Measurements from ENCODE around the gene G6PC1.
"Not testable (repeated sequence)": the region's sequence is repeated elsewhere in the genome, so short reads cannot be mapped to it uniquely, and the experiment has no call there.

The G6PC1 gene

DNA sequence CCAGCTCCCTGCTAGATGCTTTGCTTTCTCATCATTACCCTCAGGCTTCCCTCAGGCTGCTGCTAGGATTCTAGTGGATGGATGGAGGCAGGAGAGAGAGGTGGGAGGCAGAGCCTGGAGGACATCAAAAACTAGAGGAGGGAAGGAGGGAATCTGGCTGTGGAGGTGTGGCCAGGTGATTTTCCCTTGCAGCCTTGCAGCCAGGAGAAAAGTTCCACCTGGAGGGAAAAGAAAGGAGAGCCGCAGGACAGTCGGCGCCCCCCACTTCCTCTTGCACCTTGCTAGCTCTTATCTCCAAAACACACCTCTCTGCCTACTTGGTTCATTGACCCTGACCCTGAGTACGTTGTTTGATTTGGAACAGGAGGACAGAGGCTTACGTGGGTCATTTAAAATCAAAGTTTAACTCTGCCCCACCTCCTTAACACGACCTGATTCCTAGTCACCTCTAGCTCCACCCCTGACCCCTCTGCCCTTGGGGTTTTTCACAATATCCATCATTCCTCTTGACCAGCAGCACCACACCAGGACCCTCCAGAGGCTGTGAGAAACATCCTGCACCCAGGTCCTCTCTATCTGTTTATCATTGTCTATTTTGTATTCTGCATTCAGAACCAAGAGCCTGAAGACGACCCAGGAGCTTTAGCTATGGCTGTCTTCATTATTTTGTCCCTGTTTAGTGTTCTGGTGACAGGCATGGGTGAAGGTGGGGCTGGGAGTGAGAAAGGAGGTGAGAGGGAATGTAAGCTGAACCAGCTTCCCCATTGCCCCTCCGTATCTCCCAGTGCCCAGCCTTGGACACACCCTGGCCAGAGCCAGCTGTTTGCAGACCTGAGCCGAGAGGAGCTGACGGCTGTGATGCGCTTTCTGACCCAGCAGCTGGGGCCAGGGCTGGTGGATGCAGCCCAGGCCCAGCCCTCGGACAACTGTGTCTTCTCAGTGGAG, 33.7 kb upstream of the G6PC1 start:
- Mint-ChIP-seq H3K4me3 (no peak overlapping the region), H3K36me3 (ENCODE audit: low read depth) (no peaks in the 10 kb centered on the region), H3K27me3 (peaks cover 32% of the 10 kb centered on the region), H3K4me1 (ENCODE audit: low read depth) (no peaks in the 10 kb centered on the region), H3K9me3 (no peaks in the 10 kb centered on the region), H3K27ac (no peak overlapping the region)
- no peak for DNase-seq

DNA sequence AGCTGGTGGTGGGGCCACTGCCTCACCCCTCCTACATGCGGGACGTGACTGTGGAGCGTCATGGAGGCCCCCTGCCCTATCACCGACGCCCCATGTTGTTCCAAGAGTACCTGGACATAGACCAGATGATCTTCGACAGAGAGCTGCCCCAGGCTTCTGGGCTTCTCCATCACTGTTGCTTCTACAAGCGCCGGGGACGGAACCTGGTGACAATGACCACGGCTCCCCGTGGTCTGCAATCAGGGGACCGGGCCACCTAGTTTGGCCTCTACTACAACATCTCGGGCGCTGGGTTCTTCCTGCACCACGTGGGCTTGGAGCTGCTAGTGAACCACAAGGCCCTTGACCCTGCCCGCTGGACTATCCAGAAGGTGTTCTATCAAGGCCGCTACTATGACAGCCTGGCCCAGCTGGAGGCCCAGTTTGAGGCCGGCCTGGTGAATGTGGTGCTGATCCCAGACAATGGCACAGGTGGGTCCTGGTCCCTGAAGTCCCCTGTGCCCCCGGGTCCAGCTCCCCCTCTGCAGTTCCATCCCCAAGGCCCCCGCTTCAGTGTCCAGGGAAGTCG, 32.8 kb upstream of the G6PC1 start:
- H3K27me3 Mint-ChIP-seq: peaks cover 35% of the 10 kb centered on the region
- H3K4me3 Mint-ChIP-seq; H3K4me1 Mint-ChIP-seq (ENCODE audit: low read depth); DNase-seq; H3K9me3 Mint-ChIP-seq; H3K27ac Mint-ChIP-seq; H3K36me3 Mint-ChIP-seq (ENCODE audit: low read depth): not testable (repeated sequence)

DNA sequence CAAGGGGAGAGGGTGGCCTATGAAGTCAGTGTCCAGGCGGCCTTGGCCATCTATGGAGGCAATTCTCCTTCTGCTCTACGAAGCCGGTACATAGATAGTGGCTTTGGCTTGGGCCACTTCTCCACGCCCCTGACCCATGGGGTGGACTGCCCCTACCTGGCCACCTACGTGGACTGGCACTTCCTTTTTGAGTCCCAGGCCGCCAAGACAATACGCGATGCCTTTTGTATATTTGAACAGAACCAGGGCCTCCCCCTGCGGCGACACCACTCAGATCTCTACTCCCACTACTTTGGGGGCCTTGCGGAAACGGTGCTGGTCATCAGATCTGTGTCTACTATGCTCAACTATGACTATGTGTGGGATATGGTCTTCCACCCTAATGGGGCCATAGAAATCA, 32.3 kb upstream of the G6PC1 start:
- DNase-seq: no peak
- no peaks in the 10 kb centered on the region for H3K36me3 Mint-ChIP-seq (ENCODE audit: low read depth)
- H3K4me1 Mint-ChIP-seq (ENCODE audit: low read depth): no peaks in the 10 kb centered on the region
- peaks cover 40% of the 10 kb centered on the region for H3K27me3 Mint-ChIP-seq
- H3K27ac Mint-ChIP-seq: no peak overlapping the region
- H3K4me3 Mint-ChIP-seq: no peak overlapping the region
- H3K9me3 Mint-ChIP-seq: no peaks in the 10 kb centered on the region

DNA sequence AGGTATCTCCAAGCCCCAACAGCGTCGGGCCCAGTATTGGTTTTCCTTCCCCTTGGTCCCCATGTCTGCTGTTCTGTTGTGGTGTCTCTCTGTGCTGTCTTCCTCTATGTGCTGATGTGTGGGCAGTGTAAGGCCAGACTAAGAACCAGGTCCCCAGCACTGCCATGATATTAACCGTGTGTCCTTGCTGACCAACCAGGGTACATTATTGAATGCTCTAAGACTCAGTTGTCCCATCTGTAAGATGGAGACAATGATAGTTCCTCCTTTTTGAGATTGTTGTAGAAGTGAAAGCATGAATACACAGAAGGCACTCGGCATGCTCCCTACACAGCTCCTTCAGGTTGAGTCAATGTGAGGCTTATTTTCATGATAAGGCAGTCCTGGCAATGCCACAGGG, 29.0 kb upstream of the G6PC1 start:
- H3K4me3 Mint-ChIP-seq: no peak overlapping the region
- no peak for DNase-seq
- peaks cover 38% of the 10 kb centered on the region for H3K27me3 Mint-ChIP-seq
- H3K36me3 Mint-ChIP-seq (ENCODE audit: low read depth): no peaks in the 10 kb centered on the region
- H3K9me3 Mint-ChIP-seq: no peaks in the 10 kb centered on the region
- no peak overlapping the region for H3K27ac Mint-ChIP-seq
- H3K4me1 Mint-ChIP-seq (ENCODE audit: low read depth): no peaks in the 10 kb centered on the region

DNA sequence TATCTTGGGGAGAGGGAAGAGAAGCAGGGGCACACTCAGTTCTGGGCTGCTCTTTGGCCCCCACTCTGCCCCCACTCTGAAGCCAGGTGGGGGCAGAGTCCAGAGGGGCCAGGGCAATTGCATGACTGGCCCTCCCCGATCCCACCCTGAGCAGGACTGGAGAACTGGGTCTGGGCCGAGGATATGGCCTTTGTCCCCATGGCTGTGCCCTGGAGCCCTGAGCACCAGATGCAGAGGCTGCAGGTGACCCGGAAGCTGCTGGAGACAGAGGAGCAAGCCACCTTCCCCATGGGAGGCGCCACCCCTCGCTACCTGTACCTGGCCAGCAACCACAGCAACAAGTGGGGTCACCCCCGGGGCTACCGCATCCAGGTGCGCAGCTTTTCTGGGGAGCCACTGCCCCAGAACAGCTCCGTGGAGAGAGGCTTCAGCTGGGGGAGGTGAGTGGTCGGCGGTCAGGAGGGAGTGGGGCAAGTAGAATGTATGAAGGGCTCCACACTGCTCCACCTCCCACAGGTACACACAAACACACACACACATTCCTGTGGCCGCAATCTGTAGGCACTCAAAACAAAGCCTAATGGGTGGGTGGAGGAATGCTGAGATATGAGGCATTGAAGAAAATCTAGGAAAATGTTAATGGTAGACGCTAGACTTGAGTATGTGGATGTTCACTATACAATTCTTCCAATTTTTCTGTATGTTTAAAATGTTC, 28.2 kb upstream of the G6PC1 start:
- peaks cover 37% of the 10 kb centered on the region for H3K27me3 Mint-ChIP-seq
- no peaks in the 10 kb centered on the region for H3K9me3 Mint-ChIP-seq
- H3K27ac Mint-ChIP-seq: no peak overlapping the region
- no peaks in the 10 kb centered on the region for H3K36me3 Mint-ChIP-seq (ENCODE audit: low read depth)
- H3K4me3 Mint-ChIP-seq: no peak overlapping the region
- no peak for DNase-seq
- no peaks in the 10 kb centered on the region for H3K4me1 Mint-ChIP-seq (ENCODE audit: low read depth)

DNA sequence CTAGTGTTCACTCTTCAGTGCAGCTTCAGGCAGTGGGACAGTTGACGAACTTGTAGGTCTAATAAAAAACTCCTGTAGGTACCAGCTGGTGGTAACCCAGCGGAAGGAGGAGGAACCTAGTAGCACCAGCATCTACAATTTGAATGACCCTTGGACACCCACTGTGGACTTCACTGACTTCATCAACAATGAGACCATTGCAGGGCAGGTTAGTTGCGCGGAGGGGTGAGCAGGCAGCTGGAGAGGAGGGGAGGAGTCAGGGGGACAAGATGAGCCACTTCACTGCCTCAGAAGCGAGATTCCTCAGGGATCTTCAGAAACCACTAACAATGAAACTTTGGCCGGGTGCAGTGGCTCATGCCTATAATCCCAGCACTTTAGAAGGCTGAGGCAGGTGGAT, 27.3 kb upstream of the G6PC1 start:
- Mint-ChIP-seq H3K27me3 (peaks cover 44% of the 10 kb centered on the region), H3K27ac (no peak overlapping the region), H3K4me3 (no peak overlapping the region), H3K36me3 (ENCODE audit: low read depth) (no peaks in the 10 kb centered on the region), H3K9me3 (no peaks in the 10 kb centered on the region), H3K4me1 (ENCODE audit: low read depth) (no peaks in the 10 kb centered on the region)
- no peak for DNase-seq

DNA sequence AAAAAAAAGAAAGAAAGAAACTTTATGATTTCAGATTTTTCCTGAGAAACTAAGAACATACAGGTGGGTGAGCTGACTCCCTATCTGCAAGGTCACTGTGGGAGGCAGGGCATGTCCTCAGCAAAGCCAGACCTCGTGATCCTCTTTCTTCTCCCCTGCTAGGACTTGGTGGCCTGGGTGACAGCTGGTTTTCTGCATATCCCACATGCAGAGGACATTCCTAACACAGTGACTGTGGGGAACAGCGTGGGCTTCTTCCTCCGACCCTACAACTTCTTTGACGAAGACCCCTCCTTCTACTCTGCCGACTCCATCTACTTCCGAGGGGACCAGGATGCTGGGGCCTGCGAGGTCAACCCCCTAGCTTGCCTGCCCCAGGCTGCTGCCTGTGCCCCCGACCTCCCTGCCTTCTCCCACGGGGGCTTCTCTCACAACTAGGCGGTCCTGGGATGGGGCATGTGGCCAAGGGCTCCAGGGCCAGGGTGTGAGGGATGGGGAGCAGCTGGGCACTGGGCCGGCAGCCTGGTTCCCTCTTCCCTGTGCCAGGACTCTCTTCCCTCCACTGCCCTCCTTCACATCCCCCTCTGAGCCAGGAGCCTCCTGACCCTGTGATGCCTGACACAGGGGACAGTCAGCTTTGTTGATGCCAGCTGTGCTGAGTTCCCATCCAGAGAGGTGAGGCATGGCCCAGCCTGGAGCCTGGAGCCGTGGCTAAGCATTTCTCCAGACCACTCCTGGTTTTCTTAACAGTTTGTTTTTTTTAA, 26.5 kb upstream of the G6PC1 start:
- H3K27me3 Mint-ChIP-seq: peaks cover 45% of the 10 kb centered on the region
- not testable (repeated sequence) for H3K4me1 Mint-ChIP-seq (ENCODE audit: low read depth); H3K9me3 Mint-ChIP-seq; H3K36me3 Mint-ChIP-seq (ENCODE audit: low read depth); H3K27ac Mint-ChIP-seq; H3K4me3 Mint-ChIP-seq; DNase-seq

DNA sequence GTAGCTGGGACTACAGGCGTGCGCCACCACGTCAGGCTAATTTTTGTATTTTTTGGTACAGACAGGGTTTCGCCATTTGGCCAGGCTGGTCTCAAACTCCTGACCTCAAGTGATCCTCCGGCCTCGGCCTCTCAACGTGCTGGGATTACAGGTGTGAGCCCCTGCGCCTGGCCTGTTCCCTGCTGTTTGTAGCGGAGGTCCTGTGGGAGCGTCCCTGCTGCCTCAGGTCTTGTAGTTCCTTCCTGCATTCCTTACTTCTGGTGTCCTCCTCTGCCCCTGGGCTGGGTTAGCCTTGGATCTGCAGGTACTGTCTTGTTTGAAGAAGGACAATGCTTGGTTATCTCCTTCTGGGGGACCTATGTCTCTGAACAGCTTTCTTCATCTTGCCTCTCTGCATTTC, 23.6 kb upstream of the G6PC1 start:
- Mint-ChIP-seq H3K9me3 (no peaks in the 10 kb centered on the region), H3K36me3 (ENCODE audit: low read depth) (no peaks in the 10 kb centered on the region), H3K4me3 (no peak overlapping the region), H3K27me3 (peaks cover 49% of the 10 kb centered on the region), H3K4me1 (ENCODE audit: low read depth) (no peaks in the 10 kb centered on the region), H3K27ac (no peak overlapping the region)
- DNase-seq: no peak

DNA sequence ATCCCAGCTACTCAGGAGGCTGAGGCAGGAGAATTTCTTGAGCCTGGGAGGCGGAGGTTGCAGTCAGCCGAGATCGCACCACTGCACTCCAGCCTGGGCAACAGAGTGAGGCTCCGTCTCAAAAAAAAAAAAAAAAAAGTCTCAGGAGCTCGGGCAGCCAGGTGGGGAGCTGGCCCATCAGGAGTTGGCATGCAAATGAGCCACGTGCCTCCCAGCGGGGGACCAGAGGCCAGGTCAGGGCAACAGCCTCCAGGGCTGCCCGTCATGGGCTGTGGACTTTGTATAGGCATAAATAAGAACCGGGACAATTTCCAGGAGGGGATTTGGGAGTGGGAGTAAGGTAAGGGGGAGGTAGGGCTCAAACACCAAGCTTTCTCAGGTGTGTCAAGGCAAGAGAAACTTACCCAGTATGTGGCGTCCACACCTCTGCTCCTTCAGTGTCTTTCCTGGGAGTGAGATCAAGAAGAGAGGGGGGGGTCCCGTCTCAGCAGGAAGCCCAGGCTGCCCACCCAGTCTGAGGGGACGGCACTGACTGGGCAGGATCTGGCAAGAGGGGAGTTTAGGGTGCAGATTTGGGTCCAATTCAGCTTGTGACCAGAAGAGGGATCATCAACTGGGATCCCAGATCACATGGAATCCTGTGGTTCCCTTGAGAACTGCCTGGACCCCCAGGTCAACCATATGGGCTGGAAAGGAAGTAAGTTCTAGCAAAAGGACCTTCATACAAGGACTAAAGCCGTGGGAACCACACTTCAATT, 22.3 kb upstream of the G6PC1 start:
- no peak overlapping the region for H3K27ac Mint-ChIP-seq
- H3K4me3 Mint-ChIP-seq: no peak overlapping the region
- no peak for DNase-seq
- no peaks in the 10 kb centered on the region for H3K36me3 Mint-ChIP-seq (ENCODE audit: low read depth)
- H3K4me1 Mint-ChIP-seq (ENCODE audit: low read depth): no peaks in the 10 kb centered on the region
- no peaks in the 10 kb centered on the region for H3K9me3 Mint-ChIP-seq
- H3K27me3 Mint-ChIP-seq: peaks cover 48% of the 10 kb centered on the region

DNA sequence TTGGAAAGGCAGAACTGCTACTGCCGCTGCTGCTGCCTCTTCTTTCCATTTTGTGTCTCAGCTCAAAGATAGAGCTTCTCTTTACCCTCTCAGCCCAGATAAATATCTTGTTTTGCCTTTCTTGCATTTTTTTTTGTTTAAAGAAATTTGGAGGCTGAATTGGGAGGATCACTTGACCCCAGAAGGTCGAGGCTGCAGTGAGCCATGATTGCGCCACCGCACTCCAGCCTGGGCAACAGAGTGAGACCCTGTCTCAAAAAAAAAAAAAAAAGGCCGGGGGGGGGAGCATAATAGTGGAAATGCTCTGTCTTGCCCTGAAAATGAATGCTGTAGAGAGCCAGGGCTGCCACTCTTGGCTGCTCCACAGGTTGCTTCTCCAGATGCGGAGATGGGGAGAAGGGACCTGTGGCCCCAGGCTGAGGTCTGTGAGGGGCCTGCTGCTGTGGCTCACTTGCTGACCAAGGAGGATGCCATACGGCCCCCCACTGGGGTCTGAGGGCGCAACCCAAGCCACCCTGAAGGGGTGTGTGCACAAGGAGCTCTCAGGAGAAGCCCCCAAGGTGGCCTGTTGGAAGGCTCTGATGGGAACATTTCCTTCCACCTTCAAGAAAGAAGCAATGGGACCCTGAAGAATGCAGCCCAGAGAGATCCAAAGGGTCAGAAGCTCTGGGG, 21.5 kb upstream of the G6PC1 start:
- H3K4me1 Mint-ChIP-seq (ENCODE audit: low read depth): no peaks in the 10 kb centered on the region
- H3K36me3 Mint-ChIP-seq (ENCODE audit: low read depth): no peaks in the 10 kb centered on the region
- no peak overlapping the region for H3K27ac Mint-ChIP-seq
- no peak overlapping the region for H3K4me3 Mint-ChIP-seq
- no peak for DNase-seq
- no peaks in the 10 kb centered on the region for H3K9me3 Mint-ChIP-seq
- H3K27me3 Mint-ChIP-seq: peaks cover 53% of the 10 kb centered on the region

DNA sequence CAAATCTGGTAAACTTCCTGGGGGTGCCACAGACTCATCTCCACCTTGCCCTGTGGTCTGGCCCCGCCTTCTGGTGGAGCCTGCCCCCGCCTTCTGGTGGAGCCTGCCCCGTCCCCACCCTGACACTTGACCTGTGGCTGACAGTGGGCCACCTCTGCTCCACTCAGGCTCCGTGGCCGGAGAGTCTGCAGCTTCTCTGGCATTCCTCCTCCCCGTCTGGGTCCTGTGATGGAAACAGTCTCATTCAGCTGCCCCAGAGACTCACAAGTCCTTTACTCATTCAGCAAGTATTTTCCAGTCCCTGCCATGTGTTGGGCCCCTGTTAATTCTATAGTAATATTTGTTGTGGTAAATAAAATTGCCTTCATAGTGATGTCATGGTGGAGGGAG, 21.0 kb upstream of the G6PC1 start:
- H3K27ac Mint-ChIP-seq: no peak overlapping the region
- no peaks in the 10 kb centered on the region for H3K36me3 Mint-ChIP-seq (ENCODE audit: low read depth)
- H3K4me3 Mint-ChIP-seq: no peak overlapping the region
- H3K4me1 Mint-ChIP-seq (ENCODE audit: low read depth): no peaks in the 10 kb centered on the region
- H3K27me3 Mint-ChIP-seq: peaks cover 57% of the 10 kb centered on the region
- no peak for DNase-seq
- no peaks in the 10 kb centered on the region for H3K9me3 Mint-ChIP-seq

DNA sequence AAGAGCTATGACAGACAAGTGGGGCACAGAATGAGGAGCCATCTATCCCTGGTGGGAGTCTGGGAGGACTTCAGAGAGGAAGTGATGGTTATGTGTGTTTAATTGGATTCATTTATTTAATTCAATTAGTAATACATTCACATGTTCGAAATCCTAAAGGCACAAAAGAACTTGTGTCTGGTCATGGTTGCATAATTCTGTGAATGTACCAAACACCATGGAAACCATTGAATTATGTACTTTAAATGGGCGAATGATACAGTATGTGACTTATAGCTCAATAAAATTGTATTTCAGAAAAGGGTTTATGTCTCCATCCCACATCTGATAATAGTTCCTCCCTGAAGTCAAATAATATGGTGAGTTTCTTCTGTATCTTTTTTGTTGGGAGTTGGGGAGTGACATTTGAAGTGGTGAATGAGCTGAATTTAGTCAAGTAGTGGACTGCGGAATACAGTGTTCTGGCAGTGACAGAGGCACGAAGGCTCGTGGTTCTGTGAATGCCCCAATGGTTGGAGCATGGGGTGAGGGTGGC, 19.8 kb upstream of the G6PC1 start:
- no peaks in the 10 kb centered on the region for H3K4me1 Mint-ChIP-seq (ENCODE audit: low read depth)
- H3K9me3 Mint-ChIP-seq: no peaks in the 10 kb centered on the region
- H3K36me3 Mint-ChIP-seq (ENCODE audit: low read depth): no peaks in the 10 kb centered on the region
- DNase-seq: no peak
- no peak overlapping the region for H3K4me3 Mint-ChIP-seq
- H3K27me3 Mint-ChIP-seq: peaks cover 59% of the 10 kb centered on the region
- no peak overlapping the region for H3K27ac Mint-ChIP-seq

DNA sequence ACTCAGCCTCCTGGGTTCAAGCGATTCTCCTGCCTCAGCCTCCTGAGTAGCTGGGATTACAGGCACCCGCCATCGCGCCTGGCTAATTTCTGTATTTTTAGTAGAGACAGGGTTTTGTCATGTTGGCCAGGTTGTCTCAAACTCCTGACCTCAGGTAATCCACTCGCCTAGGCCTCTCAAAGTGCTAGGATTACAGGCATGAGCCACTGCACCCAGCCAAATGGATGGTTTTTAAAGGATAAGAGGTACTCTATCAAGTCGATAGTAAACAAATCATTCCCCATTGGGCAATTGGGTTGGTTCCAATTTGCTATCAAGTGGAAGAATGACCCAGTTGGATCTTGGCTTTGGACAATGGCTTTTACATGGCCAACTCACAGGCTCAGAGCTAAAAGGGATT, 18.9 kb upstream of the G6PC1 start:
- H3K27me3 Mint-ChIP-seq: peaks cover 63% of the 10 kb centered on the region
- H3K4me3 Mint-ChIP-seq; H3K4me1 Mint-ChIP-seq (ENCODE audit: low read depth); H3K36me3 Mint-ChIP-seq (ENCODE audit: low read depth); DNase-seq; H3K27ac Mint-ChIP-seq; H3K9me3 Mint-ChIP-seq: not testable (repeated sequence)

All from activated T-cell treated with anti-CD3 and anti-CD28 coated beads, Interleukin-2, amount 50 U/mL, for 24 hours (primary cell).